Activated CD4-positive, CD25-positive, alpha-beta regulatory T cell treated with anti-CD3 and anti-CD28 coated beads, Interleukin-2, amount 50 U/mL, for 16 hours (primary cell): ENCODE data around the gene FAM110D.

Experiments
- DNase-seq: peaks from one replicate; pipeline ENCODE4 v3.0.0-alpha.2; 2020; ENCODE audit warnings: low read depth, low spot score

FAM110D gene

DNA sequence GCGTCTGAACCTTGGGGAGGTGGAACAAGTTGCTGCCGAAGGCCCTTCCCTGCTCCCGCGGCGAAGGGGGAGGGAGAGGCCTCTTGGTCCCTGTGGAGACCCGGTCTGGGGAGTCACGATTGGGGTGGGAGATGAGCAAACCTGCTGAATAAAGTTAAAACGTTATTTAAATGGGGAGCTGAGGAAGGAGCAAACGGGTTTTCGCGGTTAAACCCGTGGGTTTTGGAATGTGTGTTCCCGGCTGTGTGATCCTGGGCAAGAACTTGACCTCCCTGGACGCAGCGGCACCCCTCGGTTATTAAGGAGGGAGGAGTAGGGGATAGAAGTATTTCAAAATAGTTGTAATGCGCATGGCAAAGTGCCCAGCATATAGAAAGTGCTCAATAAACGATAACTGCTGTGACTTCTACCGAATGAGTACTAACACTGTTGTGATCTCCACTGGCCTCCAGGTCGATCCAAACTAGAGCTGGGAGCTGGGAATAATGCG lies 3.4 kb downstream of the FAM110D start:
- DNase-seq: no peak

DNA sequence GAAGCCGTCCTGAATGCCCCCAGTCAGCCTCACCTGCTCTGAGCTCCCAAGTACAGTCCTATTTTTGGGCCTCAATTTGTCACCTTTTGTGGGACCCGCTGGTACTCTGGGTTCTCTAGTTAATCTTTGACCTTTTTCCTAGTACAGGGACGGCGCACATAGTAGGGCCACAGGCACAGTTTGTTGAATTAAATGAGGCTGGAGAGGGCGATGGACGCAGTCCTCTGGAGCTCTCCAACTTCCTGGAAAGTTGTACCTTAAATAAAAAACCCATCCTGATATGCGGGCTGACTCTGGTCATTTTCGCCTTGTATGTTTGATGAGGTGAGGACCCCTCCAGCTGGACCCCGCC lies 4.8 kb downstream of the FAM110D start:
- no peak for DNase-seq

DNA sequence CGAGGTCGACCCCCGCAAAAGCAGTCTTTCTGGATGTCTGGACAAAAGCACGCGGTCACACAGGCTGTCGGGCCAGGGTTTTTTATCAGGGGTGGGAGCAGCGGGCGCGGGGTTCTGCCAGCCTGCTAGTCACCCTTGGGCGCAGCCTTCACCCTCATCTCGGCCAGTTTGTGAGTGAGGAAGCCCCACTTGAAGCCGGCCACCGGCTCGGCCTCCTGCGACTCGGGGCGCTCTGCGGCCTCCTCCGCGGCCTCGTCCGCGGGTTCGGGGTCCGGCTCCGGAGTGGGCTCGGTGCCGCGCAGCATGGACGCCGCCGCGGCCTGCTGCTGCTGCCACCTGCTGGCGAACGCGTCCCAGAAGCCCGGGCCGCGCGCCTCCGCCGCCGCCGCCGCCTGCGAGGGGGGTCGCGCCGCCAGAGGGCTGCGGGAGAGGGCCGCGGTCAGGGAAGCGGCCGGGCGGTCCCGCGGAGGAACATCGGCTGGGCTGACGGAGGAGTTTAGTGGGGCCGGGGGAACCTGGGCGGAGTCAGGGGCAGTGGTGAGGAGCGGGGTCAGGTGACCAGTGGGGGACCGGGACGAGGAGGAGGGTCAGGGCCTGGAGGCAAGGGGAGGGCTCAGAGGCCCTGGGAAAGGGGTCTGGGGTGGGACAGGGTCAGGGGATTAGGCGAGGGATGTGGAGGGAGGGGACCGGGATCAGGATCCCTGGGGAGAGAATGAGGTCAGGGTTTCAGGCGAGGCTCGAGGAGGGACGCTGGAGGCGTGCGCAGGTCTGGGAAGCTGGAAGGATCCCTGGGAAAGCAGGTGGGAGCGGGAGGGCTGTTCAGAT lies 5.4 kb downstream of the FAM110D start:
- no peak for DNase-seq

DNA sequence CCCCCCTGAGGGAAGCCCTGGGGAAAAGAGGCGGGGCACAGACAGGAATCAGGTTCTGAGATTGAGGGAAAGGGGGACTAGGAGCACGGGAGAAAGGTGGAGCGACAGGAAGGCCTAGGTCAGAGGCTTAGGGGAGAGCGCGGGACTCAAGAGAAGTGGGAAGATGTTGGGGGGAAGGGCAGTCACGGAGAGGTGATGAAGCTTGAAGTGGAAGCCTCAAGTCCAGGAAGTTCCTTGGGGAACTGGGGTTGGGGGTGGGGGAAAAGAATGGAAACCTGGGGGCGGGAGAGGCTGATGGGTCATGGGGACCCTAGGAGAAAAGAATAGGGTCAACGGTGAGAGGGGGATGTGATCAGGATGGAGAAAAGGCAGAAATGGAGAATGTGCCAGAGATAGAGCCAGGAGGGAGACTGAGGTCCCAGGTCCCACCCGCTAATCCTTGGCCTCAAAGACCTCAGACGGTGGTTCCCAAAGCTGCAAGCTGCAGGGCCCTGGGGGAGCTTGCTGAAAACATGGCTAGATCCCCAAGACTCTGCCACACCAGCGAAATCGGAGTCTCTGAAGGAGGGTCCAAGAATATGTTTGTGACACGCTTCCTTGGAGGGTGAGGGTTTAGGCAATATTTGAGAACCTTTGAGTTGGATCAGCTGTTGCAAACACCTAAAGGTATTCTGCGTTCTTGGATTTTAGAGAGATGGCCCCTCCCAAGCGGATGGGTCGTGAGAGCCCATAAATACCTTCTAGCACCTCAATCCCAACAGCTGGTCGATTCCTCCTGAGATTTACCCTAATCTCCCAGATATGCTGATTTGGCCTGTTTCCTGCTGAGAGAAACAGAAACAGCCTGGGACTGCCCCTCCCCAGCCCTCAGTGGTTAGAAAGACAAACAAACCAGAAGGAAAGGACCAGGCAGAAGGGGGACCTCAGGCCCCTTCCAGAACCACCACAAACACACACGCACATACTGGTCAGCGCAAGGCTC lies 6.3 kb downstream of the FAM110D start:
- DNase-seq: no peak

DNA sequence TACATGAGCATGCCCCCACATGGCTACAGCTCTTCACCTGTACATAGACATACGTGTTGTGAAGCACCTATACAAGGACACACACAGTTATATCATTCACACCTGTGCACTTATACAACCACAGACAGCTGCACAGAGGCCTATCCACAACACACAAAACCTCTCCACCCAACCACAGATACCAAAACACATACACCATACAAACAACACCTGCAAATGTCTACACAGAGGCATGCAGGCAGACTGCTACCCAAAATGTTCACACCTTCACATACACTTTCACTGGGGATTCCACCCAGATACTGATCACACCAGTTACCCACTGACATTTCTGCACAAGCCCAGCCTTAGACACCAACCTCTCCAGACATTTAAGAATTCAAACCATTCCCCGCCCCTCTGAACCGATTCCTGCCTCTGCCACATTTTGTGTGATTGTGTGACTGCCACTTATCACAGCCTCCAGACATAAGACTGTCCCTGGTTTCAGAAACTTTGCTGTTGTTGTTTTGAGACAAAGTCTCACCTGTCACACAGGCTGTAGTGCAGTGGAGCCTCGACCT lies 7.9 kb downstream of the FAM110D start:
- no peak for DNase-seq

DNA sequence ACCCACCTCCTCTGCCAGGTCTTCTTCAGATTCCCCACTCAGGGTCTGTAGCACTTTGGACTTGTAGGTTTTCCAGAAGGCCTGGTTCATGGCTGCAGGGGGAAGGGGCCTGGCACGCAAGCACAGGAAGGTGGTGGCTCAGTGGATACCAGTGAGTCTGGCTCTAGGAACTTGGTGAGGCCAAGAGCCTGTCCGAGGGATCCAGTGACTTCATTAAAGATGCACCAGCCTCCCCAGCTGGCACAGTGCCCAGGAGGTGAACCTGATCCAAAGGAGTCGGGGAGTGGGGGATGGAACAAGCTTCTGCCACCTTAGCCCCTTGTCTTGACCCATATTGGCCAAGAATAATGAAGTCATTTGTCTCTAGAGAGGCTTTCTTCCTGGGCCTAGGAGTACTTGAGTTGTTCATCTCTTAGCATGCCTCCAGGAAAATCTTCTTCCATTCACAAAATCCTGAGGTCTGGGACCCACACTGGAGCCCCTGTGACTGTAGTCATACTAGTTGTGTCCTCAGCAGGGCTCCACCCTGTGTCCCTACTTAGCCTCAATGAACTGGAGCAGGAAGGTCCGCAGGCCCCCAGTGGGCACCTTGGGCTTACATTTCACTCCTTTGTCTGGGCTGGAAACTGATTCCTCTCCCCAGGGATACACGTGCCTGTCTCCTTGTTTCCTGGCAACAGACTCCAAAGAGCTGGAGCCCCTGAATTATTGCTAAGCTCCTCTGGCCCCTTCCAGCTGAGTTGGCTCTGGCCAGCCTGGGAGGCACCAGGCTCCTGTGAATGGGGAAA lies 9.7 kb downstream of the FAM110D start, which contains the start of gene C1orf232:
Gene C1orf232, minus strand, starts transcription at position 554 of the 788 bp plus-strand sequence. Its CDS starts 464 bp downstream, at position 90.
- DNase-seq: no peak

DNA sequence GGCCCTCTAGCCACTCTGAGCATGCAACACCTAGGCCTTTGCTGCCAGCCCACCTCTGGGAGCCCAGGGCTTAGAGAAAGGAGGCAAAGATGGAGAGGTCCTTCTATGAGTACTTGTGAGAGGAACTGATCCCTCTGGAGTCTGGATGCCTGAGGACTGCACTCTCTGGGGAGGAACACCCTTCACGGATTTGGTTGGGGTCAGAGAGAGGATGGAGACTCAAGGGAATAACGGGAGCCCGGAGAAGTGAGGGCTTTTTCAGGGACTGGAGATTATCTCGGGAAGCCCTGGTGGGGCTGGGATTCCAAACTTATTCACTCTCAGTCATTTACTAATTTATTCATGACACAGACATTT lies 10.3 kb downstream of the FAM110D start:
- no peak for DNase-seq

DNA sequence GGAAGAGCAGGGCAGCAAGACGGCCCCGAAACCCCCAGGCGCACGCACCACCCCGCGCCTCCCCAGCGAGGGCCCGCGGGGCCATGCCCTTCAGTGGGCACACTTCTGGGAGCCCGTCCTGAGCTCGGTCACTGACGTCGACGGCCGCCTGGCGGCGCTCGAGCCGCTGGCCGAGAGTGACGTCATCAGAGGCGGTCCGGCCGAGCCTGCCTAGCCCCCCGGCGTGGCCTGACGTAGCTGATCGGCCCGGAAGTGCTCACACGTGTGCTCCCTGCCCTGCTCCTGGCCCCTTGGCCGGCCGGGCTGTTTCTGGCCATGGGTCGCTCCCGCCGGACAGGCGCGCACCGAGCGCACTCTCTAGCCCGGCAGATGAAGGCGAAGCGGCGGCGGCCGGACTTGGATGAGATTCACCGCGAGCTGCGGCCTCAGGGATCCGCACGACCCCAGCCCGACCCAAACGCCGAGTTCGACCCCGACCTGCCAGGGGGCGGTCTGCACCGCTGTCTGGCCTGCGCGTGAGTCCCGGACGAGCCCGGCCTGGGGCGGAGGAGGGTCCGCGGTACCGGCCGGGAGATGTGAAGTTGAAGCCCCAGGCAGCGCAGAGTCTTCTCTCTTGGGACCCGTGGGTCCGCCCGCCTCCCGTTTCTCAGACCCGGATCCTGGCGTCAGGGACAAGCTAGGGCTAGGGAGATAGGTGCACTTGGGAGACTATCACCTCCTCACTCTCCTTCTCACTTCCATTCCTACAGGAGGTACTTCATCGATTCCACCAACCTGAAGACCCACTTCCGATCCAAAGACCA lies 11.0 kb downstream of the FAM110D start, which contains the start of gene ZNF593:
Gene ZNF593, plus strand, starts transcription at position 240 of the 803 bp plus-strand sequence. Its CDS starts 76 bp downstream, at position 316.
- DNase-seq: peak; percentile 67

DNA sequence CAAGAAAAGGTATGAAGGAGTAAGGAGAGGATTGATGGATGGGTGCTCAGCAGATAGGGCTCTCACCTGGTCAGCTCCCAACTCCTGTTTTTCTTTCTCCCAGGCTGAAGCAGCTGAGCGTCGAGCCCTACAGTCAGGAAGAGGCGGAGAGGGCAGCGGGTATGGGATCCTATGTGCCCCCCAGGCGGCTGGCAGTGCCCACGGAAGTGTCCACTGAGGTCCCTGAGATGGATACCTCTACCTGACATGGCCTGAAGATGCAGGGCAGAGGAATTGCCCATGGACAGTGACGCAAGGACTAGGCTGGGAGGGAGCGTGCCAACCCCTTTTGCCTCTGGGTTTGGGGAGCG lies 11.6 kb downstream of the FAM110D start:
- no peak for DNase-seq

DNA sequence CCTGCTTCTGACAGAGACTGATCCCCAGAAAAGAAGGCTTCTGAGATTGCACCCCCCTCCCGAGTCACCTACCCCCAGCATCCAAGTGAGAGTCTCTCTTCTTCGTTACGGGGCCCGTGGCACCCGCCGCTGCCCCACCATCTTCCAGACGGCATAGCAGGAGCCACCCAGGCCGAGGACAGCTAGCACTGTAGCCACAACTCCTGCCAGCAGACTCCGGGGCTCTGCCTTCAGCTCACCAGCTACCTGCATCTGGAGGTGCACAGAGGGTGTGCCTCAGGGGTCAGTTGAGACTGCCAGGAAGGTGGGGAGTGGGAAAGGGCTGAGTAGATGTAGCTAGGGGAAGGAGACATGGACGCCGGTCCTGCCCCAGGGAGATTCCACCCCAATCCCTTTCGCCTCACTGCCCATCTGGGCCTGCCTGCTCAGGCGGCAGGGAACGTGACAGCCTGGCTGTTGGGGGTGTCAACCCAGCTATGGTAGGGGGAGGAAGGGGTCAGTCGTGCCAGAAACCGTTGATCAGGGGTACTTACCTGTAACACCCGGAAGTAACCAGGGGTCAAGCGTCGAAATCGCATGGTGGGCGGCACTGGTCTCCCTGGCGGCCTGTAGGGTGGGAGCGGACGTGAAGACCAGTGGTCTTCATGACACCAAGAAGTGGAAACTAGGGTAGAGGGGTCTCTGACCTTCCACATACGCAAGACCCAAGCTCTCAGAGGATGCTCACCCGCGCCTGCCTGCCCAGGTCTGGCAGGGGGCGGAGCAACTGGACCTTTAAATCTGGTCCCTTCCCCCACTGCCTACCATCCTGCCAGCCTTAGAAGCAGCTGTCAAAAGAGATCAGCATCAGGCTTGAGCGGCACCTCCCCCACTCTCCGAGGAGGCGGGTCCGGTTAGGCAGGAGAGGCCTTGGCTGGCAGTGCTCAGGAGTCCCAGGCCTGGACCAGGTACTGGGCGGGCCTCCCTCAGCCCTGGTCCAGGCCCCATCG lies 12.5 kb downstream of the FAM110D start, which contains the start of gene ZNF593OS:
Gene ZNF593OS, minus strand, starts transcription at position 749 of the 989 bp plus-strand sequence. Its CDS starts 171 bp downstream, at position 578.
- no peak for DNase-seq

DNA sequence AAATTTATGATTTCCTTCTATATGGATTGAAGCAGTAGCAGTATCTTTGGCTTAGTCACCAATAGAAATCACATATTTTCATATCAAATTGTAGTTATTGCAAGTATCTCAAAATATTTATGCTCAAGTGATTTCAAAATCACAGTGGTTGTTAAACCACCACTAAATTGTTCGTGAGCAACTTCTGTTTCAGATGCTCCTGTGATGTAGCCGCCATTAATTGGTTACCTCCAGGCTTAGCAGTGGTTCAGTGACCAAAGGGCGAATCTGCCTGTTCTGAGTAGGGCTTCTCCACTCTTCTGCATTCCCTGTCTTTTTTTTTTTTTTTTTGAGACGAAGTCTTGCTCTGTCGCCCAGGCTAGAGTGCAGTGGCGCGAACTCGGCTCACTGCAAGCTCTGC lies 16.5 kb downstream of the FAM110D start:
- no peak for DNase-seq

DNA sequence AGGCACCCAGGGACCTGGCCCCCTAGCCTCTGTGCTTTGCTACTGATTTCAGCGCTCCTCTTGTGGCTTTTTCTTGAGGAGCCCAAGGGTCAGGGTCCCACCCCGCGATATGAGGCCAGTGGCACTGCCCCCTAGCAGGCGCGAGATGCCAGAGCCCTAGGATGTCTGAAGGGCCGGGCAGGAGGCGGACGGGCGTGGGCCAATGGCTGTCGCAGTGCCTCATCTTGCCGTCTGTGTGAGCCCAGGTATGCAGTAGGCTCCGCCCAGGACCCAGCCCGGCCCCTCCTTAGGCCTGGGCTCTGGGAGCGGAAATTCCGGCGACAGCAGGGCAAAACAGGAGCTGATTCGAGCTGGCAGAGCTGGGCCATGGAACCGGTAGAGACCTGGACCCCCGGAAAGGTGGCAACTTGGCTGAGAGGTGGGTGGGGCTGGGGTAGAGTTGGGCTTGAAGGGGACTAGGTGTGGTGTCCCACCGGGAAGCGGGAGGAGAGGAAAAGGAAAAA lies 18.4 kb downstream of the FAM110D start, which contains the start of gene CNKSR1:
Gene CNKSR1, plus strand, starts transcription at position 310 of the 503 bp plus-strand sequence. Its CDS starts 57 bp downstream, at position 367.
- no peak for DNase-seq

DNA sequence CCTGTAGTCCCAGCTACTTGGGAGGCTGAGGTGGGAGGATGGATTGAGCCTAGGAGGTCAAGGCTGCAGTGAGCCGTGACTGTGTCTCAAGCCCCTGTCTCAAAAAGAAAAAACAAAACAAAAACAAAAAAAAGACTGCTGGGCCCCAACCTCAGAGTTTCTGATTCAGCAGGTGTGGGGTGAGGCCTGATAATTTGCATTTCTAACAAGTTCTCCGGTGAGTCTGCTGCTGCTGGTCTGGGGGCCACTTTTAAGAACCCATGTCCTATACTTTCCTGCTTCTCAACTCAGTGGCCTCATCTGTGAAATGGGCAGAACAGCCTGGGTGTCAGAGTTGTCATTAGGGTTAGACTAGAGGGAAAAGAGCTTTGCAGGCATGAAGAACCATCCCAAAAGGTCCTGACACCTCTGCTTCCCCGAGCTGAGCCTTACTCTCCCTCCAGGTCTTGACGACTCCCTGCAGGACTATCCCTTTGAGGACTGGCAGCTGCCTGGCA lies 21.2 kb downstream of the FAM110D start:
- DNase-seq: no peak

DNA sequence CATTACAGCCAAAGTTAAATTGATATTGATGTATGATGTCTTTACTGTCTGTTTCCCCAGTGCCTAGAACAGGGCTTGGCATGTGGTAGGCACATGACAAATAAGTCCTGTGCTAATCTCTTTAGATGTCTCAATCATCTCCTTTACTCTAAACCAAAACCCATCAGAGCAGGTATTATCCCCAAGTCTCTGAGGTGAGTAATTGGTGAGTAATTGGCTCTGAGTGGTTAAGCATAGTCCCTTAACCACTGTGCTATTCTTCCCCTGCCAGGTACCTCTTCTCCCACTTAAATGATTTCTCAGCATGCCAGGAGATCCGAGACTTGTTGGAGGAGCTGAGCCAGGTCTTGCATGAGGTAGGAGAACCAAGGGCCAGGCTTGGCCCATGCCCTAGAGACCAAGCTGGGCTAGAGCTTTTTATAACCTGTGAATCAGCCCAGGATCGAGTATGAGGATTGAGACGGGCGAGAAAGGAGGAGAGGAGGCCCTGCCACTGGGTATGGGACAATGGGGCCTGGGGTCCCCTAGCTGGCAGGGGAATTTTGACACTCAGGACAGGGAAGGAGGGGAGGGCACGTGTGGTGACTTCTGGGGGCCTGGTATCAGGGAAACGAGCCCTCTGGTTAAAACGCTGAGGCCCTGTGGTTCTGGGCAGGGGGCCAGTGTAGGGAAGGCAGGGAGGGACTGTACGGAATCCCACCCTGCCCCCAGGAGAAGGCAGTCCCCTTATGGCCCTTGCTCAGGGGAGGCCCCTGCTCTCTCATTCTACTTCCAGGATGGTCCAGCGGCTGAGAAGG lies 22.9 kb downstream of the FAM110D start:
- DNase-seq: no peak

DNA sequence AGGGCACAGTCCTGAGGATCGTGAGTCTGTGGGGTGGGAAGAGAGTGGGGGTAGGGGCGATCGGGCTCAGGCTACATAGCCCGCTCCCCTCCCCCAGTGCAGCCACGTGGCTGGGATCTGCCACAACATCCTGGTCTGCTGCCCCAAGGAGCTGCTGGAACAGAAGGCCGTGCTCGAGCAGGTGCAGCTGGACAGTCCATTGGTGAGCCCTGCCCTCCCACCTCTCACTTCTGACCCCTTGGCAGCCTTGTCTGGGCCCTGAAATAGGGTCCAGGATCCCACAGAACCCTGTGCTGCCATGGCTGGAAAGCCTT lies 23.5 kb downstream of the FAM110D start:
- no peak for DNase-seq

DNA sequence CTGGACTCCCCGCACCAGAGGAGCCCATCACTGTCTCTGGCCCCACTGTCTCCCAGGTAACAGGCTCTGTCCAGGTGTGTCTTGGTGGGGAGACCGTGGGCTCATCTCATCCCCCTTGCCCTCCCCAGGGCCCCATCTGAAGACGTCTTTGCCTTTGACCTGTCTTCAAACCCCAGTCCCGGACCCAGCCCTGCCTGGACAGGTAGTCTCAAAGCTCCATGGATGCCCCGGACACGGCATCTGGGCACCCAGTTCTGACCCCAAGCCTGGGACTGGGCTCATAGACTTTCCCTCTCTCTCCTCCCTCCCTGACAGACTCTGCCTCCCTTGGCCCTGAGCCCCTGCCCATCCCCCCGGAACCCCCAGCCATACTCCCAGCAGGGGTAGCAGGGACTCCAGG lies 25.2 kb downstream of the FAM110D start:
- DNase-seq: no peak

DNA sequence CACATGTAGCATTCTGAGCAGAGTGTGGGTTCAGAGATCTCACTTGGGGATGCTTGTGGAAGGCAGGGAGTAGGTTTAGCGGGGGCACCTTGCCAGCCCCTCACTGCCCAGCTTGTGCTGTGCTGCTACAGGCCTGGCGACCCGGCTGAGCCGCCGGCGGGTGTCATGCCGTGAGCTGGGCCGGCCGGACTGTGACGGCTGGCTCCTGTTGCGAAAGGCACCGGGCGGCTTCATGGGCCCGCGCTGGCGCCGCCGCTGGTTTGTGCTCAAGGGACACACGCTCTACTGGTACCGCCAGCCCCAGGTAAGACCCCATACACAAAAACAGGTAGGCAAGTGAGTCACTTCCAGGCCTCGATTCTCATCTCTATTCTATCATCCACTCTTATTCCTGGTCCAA lies 26.0 kb downstream of the FAM110D start:
- no peak for DNase-seq

DNA sequence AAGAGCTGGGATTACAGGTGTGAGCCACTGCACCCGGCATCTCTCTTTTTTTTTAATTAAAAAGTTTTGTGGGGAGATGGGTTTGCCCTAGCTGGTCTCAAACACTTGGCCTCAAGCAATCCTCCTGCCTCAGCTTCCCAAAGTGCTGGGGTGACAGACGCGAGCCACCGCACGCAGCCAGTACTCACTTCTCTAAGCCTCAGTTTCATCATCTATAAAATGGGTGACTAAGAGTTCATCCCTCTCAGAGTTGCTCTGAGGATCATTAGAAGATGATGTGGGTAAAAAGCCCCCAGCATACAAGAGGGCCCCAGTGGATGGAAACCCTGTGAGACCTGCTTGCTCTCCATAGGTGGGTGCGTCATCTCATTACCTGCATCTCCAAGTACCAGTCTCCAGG lies 29.0 kb downstream of the FAM110D start:
- DNase-seq: no peak
